GM10248 (cell line): Measurements from ENCODE around the gene NUMA1.

Source experiments
- CTCF ChIA-PET: fragments of 300-600 bp; sonication (Branson Sonifier 250); formaldehyde crosslinking; extraction: SDS; loops from one replicate; lab custom pipeline; 2021; ENCODE audit warnings: antibody characterized with exemption; lab: Yijun Ruan, JAX
- POLR2A ChIA-PET: fragments of 350-650 bp; sonication (Branson Sonifier 250); formaldehyde crosslinking; extraction: SDS; loops from one replicate; lab custom pipeline; 2020; ENCODE audit warnings: antibody characterized with exemption; lab: Yijun Ruan, JAX
- DNase-seq: peaks from one replicate; pipeline ENCODE4 v3.0.0; 2012; ENCODE audit errors: extremely low spot score
- TF ChIP-seq, protein P1 (sequence below): IDR thresholded peaks from 2 replicates; pipeline ENCODE4 v1.5.1; 2012; ENCODE audit warnings: mild to moderate bottlenecking, low read depth; ENCODE audit errors: extremely low read depth, missing control alignments, control extremely low read depth

NUMA1 gene

DNA sequence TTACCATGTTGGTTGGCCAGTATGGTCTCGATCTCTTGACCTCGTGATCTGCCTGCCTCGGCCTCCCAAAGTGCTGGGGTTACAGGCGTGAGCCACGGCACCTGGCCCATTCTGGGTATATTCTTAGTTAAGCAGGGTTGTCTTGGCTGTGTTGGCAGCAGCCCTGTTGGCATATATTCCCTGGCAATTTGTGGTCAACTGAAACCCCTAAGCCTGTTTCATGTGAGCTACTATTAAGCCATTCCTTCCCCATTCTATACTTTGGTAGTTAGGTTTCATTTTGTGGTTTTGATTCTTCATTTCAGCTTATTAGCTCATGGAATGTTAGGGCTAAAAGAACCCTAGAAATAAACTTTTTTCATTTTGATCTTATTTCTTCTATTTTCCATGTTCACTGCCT lies 103.8 kb downstream of the NUMA1 start:
- ChIA-PET POLR2A (interaction anchor here (0.6 kb wide), 1 partner anchor 58 kb away, joined by 3 read pairs; no protein-coding TSS in a partner anchor), CTCF (interaction anchor here (0.9 to 5.2 kb wide), 28 partner anchors 8 to 455 kb away, joined by 3 to 101 read pairs (median 5); partner anchors contain the start of genes ANAPC15, IL18BP, RNF121 and XNDC1N)
- TF ChIP-seq, protein P1, sequence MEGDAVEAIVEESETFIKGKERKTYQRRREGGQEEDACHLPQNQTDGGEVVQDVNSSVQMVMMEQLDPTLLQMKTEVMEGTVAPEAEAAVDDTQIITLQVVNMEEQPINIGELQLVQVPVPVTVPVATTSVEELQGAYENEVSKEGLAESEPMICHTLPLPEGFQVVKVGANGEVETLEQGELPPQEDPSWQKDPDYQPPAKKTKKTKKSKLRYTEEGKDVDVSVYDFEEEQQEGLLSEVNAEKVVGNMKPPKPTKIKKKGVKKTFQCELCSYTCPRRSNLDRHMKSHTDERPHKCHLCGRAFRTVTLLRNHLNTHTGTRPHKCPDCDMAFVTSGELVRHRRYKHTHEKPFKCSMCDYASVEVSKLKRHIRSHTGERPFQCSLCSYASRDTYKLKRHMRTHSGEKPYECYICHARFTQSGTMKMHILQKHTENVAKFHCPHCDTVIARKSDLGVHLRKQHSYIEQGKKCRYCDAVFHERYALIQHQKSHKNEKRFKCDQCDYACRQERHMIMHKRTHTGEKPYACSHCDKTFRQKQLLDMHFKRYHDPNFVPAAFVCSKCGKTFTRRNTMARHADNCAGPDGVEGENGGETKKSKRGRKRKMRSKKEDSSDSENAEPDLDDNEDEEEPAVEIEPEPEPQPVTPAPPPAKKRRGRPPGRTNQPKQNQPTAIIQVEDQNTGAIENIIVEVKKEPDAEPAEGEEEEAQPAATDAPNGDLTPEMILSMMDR: no peak
- no peak for DNase-seq

DNA sequence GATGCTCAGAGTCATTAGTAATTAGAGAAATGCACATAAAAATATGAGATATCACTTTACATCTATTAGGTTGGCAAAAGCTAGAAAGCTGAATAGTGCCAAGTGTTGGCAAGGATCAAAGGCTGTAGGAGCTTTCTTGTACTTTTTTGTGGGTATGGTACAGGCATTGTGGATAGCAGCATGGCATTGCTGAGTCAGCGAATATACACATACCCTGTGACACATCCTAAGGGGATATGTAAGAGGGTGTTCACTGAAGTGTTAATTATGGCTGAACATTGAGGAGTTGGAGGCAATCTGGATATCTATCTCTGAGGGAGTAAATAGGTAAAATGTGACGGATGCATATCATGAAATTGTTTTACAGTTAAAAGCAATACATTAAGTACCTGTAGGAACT lies 108.7 kb downstream of the NUMA1 start:
- TF ChIP-seq, protein P1: no peak
- DNase-seq: no peak
- ChIA-PET POLR2A (no interaction called here), CTCF (interaction anchor here (1.3 to 2.5 kb wide), 5 partner anchors 14 to 172 kb away, joined by 3 to 9 read pairs (median 4); no protein-coding TSS in a partner anchor)

DNA sequence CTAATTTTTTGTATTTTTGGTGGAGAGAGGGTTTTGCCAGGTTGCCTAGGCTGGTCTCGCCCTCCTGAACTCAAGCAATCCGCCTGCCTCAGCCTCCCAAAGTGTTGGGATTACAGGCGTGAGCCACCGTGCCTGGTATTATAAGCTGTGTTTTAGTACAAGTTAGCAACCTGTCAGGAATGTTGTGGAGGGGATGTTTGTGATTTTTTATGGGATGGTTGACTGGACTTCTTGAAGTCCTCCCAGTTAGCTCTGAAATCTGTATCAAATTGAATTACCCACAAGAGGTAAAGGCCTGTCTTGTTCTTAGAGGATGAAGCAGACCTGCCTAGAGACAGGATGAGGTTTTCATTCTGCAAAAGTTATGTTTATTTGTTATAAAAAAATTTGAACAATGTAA lies 115.7 kb downstream of the NUMA1 start:
- POLR2A ChIA-PET: no interaction called here
- CTCF ChIA-PET: interaction anchor here (1.1 to 4.4 kb wide), 5 partner anchors 13 to 410 kb away, joined by 3 to 33 read pairs (median 3); no protein-coding TSS in a partner anchor
- no peak for DNase-seq

DNA sequence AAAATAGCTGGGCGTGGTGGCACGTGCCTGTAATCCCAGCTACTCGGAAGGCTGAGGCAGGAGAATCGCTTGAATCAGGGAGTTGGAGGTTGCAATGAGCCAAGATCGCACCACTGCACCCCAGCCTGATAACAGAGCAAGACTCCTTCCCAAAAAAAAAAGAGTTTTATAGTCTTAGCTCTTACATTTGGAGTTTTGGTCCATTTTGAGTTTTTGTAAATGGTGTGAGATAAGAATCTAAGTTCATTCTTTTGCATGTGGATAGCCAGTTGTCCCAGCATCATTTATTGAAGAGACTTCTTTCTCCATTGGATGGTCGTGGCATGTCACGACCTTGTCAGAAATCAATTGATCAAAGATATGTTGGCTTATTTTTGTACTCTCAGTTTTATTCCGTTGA lies 116.9 kb downstream of the NUMA1 start:
- TF ChIP-seq, protein P1: no peak
- ChIA-PET POLR2A (no interaction called here), CTCF (interaction anchor here (0.9 to 4.4 kb wide), 2 partner anchors 14 to 53 kb away, joined by 3 to 33 read pairs; no protein-coding TSS in a partner anchor)
- no peak for DNase-seq

More for the DNA sequence above, 115.7 kb downstream of the NUMA1 start:
- TF ChIP-seq, protein P1: no peak

DNA sequence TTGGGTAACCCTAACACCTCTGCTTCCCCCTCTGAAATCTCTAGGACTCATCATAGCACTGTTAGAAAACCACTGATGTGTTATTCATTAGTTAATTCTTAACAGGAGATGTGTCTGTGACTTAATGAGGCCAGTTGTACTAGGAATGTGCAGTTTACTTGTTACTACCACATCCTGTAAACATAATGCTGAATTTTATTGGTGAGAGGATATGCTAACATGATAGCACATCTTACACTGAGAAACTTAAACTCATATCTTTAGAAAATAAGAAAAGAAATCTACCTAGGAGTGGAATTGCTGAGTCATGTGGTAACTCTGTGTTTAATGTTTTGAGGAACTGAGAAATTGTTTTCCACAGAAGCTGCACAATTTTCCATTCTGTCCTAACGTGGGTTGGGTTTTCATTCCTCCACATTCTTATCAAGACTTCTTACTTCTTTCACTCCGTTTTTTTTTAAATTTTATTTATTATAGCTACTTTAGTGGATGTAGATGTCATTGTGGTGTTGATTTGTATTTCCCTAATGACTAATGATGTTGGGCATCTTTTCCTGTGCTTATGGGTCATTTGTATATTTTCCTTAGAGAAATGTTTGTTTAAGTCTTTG lies 117.8 kb downstream of the NUMA1 start:
- peak; percentile 61 for DNase-seq
- TF ChIP-seq, protein P1: no peak
- ChIA-PET POLR2A (no interaction called here), CTCF (interaction anchor here (4.4 kb wide), 1 partner anchor 15 kb away, joined by 33 read pairs; no protein-coding TSS in a partner anchor)

DNA sequence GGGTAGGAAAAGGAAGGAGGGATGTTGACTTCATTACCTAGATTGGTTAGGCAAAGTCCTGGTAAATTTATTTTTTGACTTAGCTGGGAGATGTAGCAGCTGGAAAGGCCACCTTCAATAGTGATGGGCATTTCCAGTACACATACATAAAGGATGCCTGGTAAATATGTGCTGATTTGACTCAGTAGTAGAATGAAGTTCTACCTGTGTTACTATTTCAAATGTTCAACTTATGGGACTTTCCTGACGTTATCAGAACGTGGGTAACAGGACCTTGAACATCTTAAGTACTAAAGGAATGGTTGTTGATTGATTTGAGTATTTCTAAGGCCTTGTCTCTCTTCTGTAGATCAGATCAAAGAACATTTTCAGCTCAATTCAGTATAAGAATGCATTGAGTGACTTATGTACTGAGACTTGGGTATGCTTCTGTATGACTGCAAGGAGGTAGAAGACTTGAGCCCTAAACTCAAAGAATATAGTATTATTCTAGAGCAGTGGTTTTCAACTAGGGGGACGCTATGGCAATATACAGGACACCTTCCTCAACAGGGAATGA lies 124.4 kb downstream of the NUMA1 start:
- TF ChIP-seq, protein P1: no peak
- ChIA-PET CTCF (interaction anchor here (1.2 to 4.9 kb wide), 6 partner anchors 12 to 69 kb away, joined by 3 to 34 read pairs (median 6); no protein-coding TSS in a partner anchor), POLR2A (no interaction called here)

More for the DNA sequence above, 124.4 kb downstream of the NUMA1 start:
- DNase-seq: no peak
